ENCODE results near the gene AKAP6.

The AKAP6 gene

GRCh38 chr14:32397861-32398640, 69.0 kb downstream of the AKAP6 start:
- Histone ChIP-seq H3K9me3 (ENCODE audit: insufficient read depth, low read depth, low read length) (no peaks in the 10 kb centered on the region), H3K27me3 (ENCODE audit: insufficient read depth, low read length) (no peaks in the 10 kb centered on the region), H3K9ac (ENCODE audit: low read depth, low read length) (no peak overlapping the region), H3K4me3 (ENCODE audit: low read length) (no peak overlapping the region), H3K36me3 (ENCODE audit: insufficient read depth, low read length) (no peaks in the 10 kb centered on the region), H3K4me1 (ENCODE audit: insufficient read depth, low read length) (peaks cover 10% of the 10 kb centered on the region), H3K27ac (ENCODE audit: low read depth, low read length) (no peak overlapping the region)

- Histone ChIP-seq H3K4me1 (ENCODE audit: insufficient read depth, low read length) (peaks cover 10% of the 10 kb centered on the region), H3K27me3 (ENCODE audit: insufficient read depth, low read length) (no peaks in the 10 kb centered on the region), H3K36me3 (ENCODE audit: insufficient read depth, low read length) (no peaks in the 10 kb centered on the region), H3K27ac (ENCODE audit: low read depth, low read length) (no peak overlapping the region), H3K9ac (ENCODE audit: low read depth, low read length) (no peak overlapping the region), H3K9me3 (ENCODE audit: insufficient read depth, low read depth, low read length) (no peaks in the 10 kb centered on the region), H3K4me3 (ENCODE audit: low read length) (no peak overlapping the region)
- WGBS = 95% methylated on average over 1 of the region's 1 CpG
These were observed 70.8 kb downstream of the AKAP6 start for GRCh38 chr14:32399920-32400319.

GRCh38 chr14:32400480-32400879, 71.4 kb downstream of the AKAP6 start:
- no CpG with 5 or more reads among the region's 1 CpG for WGBS
- no peak overlapping the region for H3K9ac ChIP-seq (ENCODE audit: low read depth, low read length)
- H3K9me3 ChIP-seq (ENCODE audit: insufficient read depth, low read depth, low read length) = no peaks in the 10 kb centered on the region

GRCh38 chr14:32403021-32403420, 73.9 kb downstream of the AKAP6 start:
- H3K27ac ChIP-seq (ENCODE audit: low read depth, low read length) = no peak overlapping the region
- 91% methylated on average over 1 of the region's 3 CpGs for whole genome bisulfite sequencing
- H3K27me3 ChIP-seq (ENCODE audit: insufficient read depth, low read length) = no peaks in the 10 kb centered on the region
- H3K9me3 ChIP-seq (ENCODE audit: insufficient read depth, low read depth, low read length) = no peaks in the 10 kb centered on the region
- H3K4me3 ChIP-seq (ENCODE audit: low read length) = no peak overlapping the region
- H3K36me3 ChIP-seq (ENCODE audit: insufficient read depth, low read length) = no peaks in the 10 kb centered on the region
- H3K4me1 ChIP-seq (ENCODE audit: insufficient read depth, low read length) = peaks cover 6% of the 10 kb centered on the region
- no peak overlapping the region for H3K9ac ChIP-seq (ENCODE audit: low read depth, low read length)

More at GRCh38 chr14:32400480-32400879, 71.4 kb downstream of the AKAP6 start:
- no peaks in the 10 kb centered on the region for H3K27me3 ChIP-seq (ENCODE audit: insufficient read depth, low read length)
- H3K4me3 ChIP-seq (ENCODE audit: low read length) = no peak overlapping the region
- peaks cover 10% of the 10 kb centered on the region for H3K4me1 ChIP-seq (ENCODE audit: insufficient read depth, low read length)
- H3K27ac ChIP-seq (ENCODE audit: low read depth, low read length) = no peak overlapping the region
- H3K36me3 ChIP-seq (ENCODE audit: insufficient read depth, low read length) = no peaks in the 10 kb centered on the region

- Histone ChIP-seq H3K9me3 (ENCODE audit: insufficient read depth, low read depth, low read length) (no peaks in the 10 kb centered on the region), H3K27ac (ENCODE audit: low read depth, low read length) (no peak overlapping the region), H3K9ac (ENCODE audit: low read depth, low read length) (no peak overlapping the region), H3K27me3 (ENCODE audit: insufficient read depth, low read length) (no peaks in the 10 kb centered on the region), H3K4me3 (ENCODE audit: low read length) (no peak overlapping the region), H3K4me1 (ENCODE audit: insufficient read depth, low read length) (no peaks in the 10 kb centered on the region), H3K36me3 (ENCODE audit: insufficient read depth, low read length) (no peaks in the 10 kb centered on the region)
- WGBS = 80% methylated on average over 1 of the region's 2 CpGs
These were observed 74.6 kb downstream of the AKAP6 start for GRCh38 chr14:32403688-32404087.

- Histone ChIP-seq H3K27ac (ENCODE audit: low read depth, low read length) (no peak overlapping the region), H3K4me1 (ENCODE audit: insufficient read depth, low read length) (no peaks in the 10 kb centered on the region), H3K4me3 (ENCODE audit: low read length) (no peak overlapping the region), H3K36me3 (ENCODE audit: insufficient read depth, low read length) (no peaks in the 10 kb centered on the region), H3K27me3 (ENCODE audit: insufficient read depth, low read length) (no peaks in the 10 kb centered on the region), H3K9me3 (ENCODE audit: insufficient read depth, low read depth, low read length) (no peaks in the 10 kb centered on the region), H3K9ac (ENCODE audit: low read depth, low read length) (no peak overlapping the region)
These were observed 75.9 kb downstream of the AKAP6 start for GRCh38 chr14:32404784-32405573.

GRCh38 chr14:32405856-32406255, 76.8 kb downstream of the AKAP6 start:
- Histone ChIP-seq H3K27ac (ENCODE audit: low read depth, low read length) (no peak overlapping the region), H3K4me1 (ENCODE audit: insufficient read depth, low read length) (no peaks in the 10 kb centered on the region), H3K9me3 (ENCODE audit: insufficient read depth, low read depth, low read length) (no peaks in the 10 kb centered on the region), H3K36me3 (ENCODE audit: insufficient read depth, low read length) (no peaks in the 10 kb centered on the region), H3K9ac (ENCODE audit: low read depth, low read length) (no peak overlapping the region), H3K27me3 (ENCODE audit: insufficient read depth, low read length) (no peaks in the 10 kb centered on the region), H3K4me3 (ENCODE audit: low read length) (no peak overlapping the region)
- 90% methylated on average over 2 of the region's 2 CpGs for WGBS

GRCh38 chr14:32407130-32407529, 78.0 kb downstream of the AKAP6 start:
- no peaks in the 10 kb centered on the region for H3K9me3 ChIP-seq (ENCODE audit: insufficient read depth, low read depth, low read length)
- H3K36me3 ChIP-seq (ENCODE audit: insufficient read depth, low read length) = no peaks in the 10 kb centered on the region
- no peak overlapping the region for H3K4me3 ChIP-seq (ENCODE audit: low read length)
- peaks cover 6% of the 10 kb centered on the region; the same call in 1 of the 2 replicates for H3K4me1 ChIP-seq (ENCODE audit: insufficient read depth, low read length)
- no peaks in the 10 kb centered on the region for H3K27me3 ChIP-seq (ENCODE audit: insufficient read depth, low read length)
- H3K9ac ChIP-seq (ENCODE audit: low read depth, low read length) = no peak overlapping the region
- no peak overlapping the region for H3K27ac ChIP-seq (ENCODE audit: low read depth, low read length)
- 90% methylated on average over 1 of the region's 1 CpG for WGBS

- 92% methylated on average over 3 of the region's 3 CpGs for WGBS
- H3K4me3 ChIP-seq (ENCODE audit: low read length) = no peak overlapping the region
- H3K36me3 ChIP-seq (ENCODE audit: insufficient read depth, low read length) = no peaks in the 10 kb centered on the region
- H3K27ac ChIP-seq (ENCODE audit: low read depth, low read length) = no peak overlapping the region
- H3K27me3 ChIP-seq (ENCODE audit: insufficient read depth, low read length) = no peaks in the 10 kb centered on the region
- no peak overlapping the region for H3K9ac ChIP-seq (ENCODE audit: low read depth, low read length)
- peaks cover 10% of the 10 kb centered on the region; the same call in 1 of the 2 replicates for H3K4me1 ChIP-seq (ENCODE audit: insufficient read depth, low read length)
- no peaks in the 10 kb centered on the region for H3K9me3 ChIP-seq (ENCODE audit: insufficient read depth, low read depth, low read length)
These were observed 78.9 kb downstream of the AKAP6 start for GRCh38 chr14:32408018-32408417.

GRCh38 chr14:32412103-32412502, 83.0 kb downstream of the AKAP6 start:
- Histone ChIP-seq H3K4me3 (ENCODE audit: low read length) (no peak overlapping the region), H3K36me3 (ENCODE audit: insufficient read depth, low read length) (no peaks in the 10 kb centered on the region), H3K4me1 (ENCODE audit: insufficient read depth, low read length) (peaks cover 10% of the 10 kb centered on the region; the same call in 1 of the 2 replicates), H3K9me3 (ENCODE audit: insufficient read depth, low read depth, low read length) (no peaks in the 10 kb centered on the region), H3K27me3 (ENCODE audit: insufficient read depth, low read length) (no peaks in the 10 kb centered on the region), H3K27ac (ENCODE audit: low read depth, low read length) (no peak overlapping the region), H3K9ac (ENCODE audit: low read depth, low read length) (no peak overlapping the region)
- WGBS = no CpG with 5 or more reads among the region's 1 CpG

- 48% methylated on average over 2 of the region's 2 CpGs for WGBS
- Histone ChIP-seq H3K9ac (ENCODE audit: low read depth, low read length) (no peak overlapping the region), H3K9me3 (ENCODE audit: insufficient read depth, low read depth, low read length) (no peaks in the 10 kb centered on the region), H3K36me3 (ENCODE audit: insufficient read depth, low read length) (no peaks in the 10 kb centered on the region), H3K4me1 (ENCODE audit: insufficient read depth, low read length) (peaks cover 10% of the 10 kb centered on the region; the same call in 1 of the 2 replicates), H3K27ac (ENCODE audit: low read depth, low read length) (no peak overlapping the region), H3K27me3 (ENCODE audit: insufficient read depth, low read length) (no peaks in the 10 kb centered on the region), H3K4me3 (ENCODE audit: low read length) (no peak overlapping the region)
These were observed 83.4 kb downstream of the AKAP6 start for GRCh38 chr14:32412532-32412931.

All from HUES64 (cell line).